ENCODE measurements around the gene EML6.

The EML6 gene

GRCh38 chr2:54920660-54921059 is 197.2 kb downstream of the EML6 start:
- DNase-seq: no peak

- DNase-seq: no peak
Observed at GRCh38 chr2:54924121-54924520, 200.7 kb downstream of the EML6 start.

GRCh38 chr2:54925022-54925421 is 201.6 kb downstream of the EML6 start:
- DNase-seq: no peak

GRCh38 chr2:54927085-54927750 is 203.8 kb downstream of the EML6 start:
- no peak for DNase-seq

- no peak for DNase-seq
Observed at GRCh38 chr2:54927751-54928615, 204.5 kb downstream of the EML6 start.

- DNase-seq: no peak
Observed at GRCh38 chr2:54928719-54929118, 205.3 kb downstream of the EML6 start.

GRCh38 chr2:54931473-54931872 is 208.0 kb downstream of the EML6 start:
- DNase-seq: no peak

GRCh38 chr2:54935389-54935788 is 211.9 kb downstream of the EML6 start:
- no peak for DNase-seq

- DNase-seq: no peak
Observed at GRCh38 chr2:54936766-54937165, 213.3 kb downstream of the EML6 start.

- DNase-seq: no peak
Observed at GRCh38 chr2:54939446-54940118, 216.1 kb downstream of the EML6 start.

- no peak for DNase-seq
Observed at GRCh38 chr2:54940723-54941122, 217.3 kb downstream of the EML6 start.

- no peak for DNase-seq
Observed at GRCh38 chr2:54941248-54941984, 218.0 kb downstream of the EML6 start.

- peak; percentile 43 to 62 for DNase-seq
Observed at GRCh38 chr2:54942373-54942772, 218.9 kb downstream of the EML6 start.

GRCh38 chr2:54944724-54945326 is 221.4 kb downstream of the EML6 start:
- DNase-seq: no peak

GRCh38 chr2:54945391-54946219 is 222.1 kb downstream of the EML6 start:
- no peak for DNase-seq

GRCh38 chr2:54946220-54946805 is 222.9 kb downstream of the EML6 start:
- DNase-seq: no peak

- DNase-seq: no peak
Observed at GRCh38 chr2:54947136-54947535, 223.7 kb downstream of the EML6 start.

GRCh38 chr2:54947646-54948045 is 224.2 kb downstream of the EML6 start:
- DNase-seq: no peak

- no peak for DNase-seq
Observed at GRCh38 chr2:54948120-54948519, 224.7 kb downstream of the EML6 start.

GRCh38 chr2:54949431-54949830 is 226.0 kb downstream of the EML6 start:
- no peak for DNase-seq

- DNase-seq: no peak
Observed at GRCh38 chr2:54950811-54951210, 227.3 kb downstream of the EML6 start.
